Muscle of back (tissue), 11 donors: Measurements from ENCODE around the gene TBC1D3B. TPM values are rescaled to one million over a fixed set of nuclear protein-coding genes. Genes with fewer than 3 reads are reported as not detected.
"Not testable (repeated sequence)": the region's sequence is repeated elsewhere in the genome, so short reads cannot be mapped to it uniquely, and the experiment has no call there.

Experiments
- DNase-seq, 3 donors: peaks; one replicate each; pipeline versions ENCODE4 v3.0.0 to v3.0.0-alpha.2; 2013
- polyA plus RNA-seq, 10 donors: library from polyadenylated mRNA; unstranded; fragments of 120-200 nt; gene quantifications; one replicate each; pipeline ENCODE4 v1.2.1, GENCODE V29; 2013; ENCODE audit not compliant: insufficient read length in 10 of 10

TBC1D3B gene
- polyA plus RNA-seq, 10 donors: 2.9 to 16.2 (median 7.5) TPM

- no peak for DNase-seq
Measured at GRCh38 chr17:36182176-36183000, 6.0 kb upstream of the TBC1D3B start.

GRCh38 chr17:36181446-36182175 is 5.2 kb upstream of the TBC1D3B start:
- DNase-seq: not testable (repeated sequence)

GRCh38 chr17:36168836-36169235 is 7.6 kb downstream of the TBC1D3B start:
- DNase-seq: not testable (repeated sequence)

GRCh38 chr17:36153895-36154610 is 22.4 kb downstream of the TBC1D3B start:
- no peak for DNase-seq

GRCh38 chr17:36152639-36153120 is 23.8 kb downstream of the TBC1D3B start:
- no peak for DNase-seq

- DNase-seq: no peak
Measured at GRCh38 chr17:36151891-36152638, 24.4 kb downstream of the TBC1D3B start.

- DNase-seq: peak in 1 of 3 donors; percentile 13
Measured at GRCh38 chr17:36149296-36149820, 27.1 kb downstream of the TBC1D3B start.

GRCh38 chr17:36148559-36149295 is 27.7 kb downstream of the TBC1D3B start:
- DNase-seq: peak; percentile 32 to 76 (median 75)

- DNase-seq: no peak
Measured at GRCh38 chr17:36147601-36148000, 28.8 kb downstream of the TBC1D3B start.

GRCh38 chr17:36144981-36145729 is 31.3 kb downstream of the TBC1D3B start:
- no peak for DNase-seq

- no peak for DNase-seq
Measured at GRCh38 chr17:36144014-36144413, 32.4 kb downstream of the TBC1D3B start.

- no peak for DNase-seq
Measured at GRCh38 chr17:36142806-36143205, 33.6 kb downstream of the TBC1D3B start.

GRCh38 chr17:36142235-36142634 is 34.2 kb downstream of the TBC1D3B start:
- DNase-seq: no peak

- DNase-seq: no peak
Measured at GRCh38 chr17:36136439-36136838, 40.0 kb downstream of the TBC1D3B start.

- no peak for DNase-seq
Measured at GRCh38 chr17:36136036-36136435, 40.4 kb downstream of the TBC1D3B start.

- DNase-seq: no peak
Measured at GRCh38 chr17:36135465-36135864, 41.0 kb downstream of the TBC1D3B start.

- DNase-seq: peak; percentile 13 to 63 (median 56)
Measured at GRCh38 chr17:36133602-36134236, 42.7 kb downstream of the TBC1D3B start.

- no peak for DNase-seq
Measured at GRCh38 chr17:36132421-36132831, 44.0 kb downstream of the TBC1D3B start.

GRCh38 chr17:36131931-36132330 is 44.5 kb downstream of the TBC1D3B start:
- no peak for DNase-seq
